Activated gamma-delta T cell treated with anti-CD3 and anti-CD28 coated beads, Interleukin-2, amount 50 U/mL, for 16 hours (primary cell): ENCODE results near the gene SLC10A7.
"Not testable (repeated sequence)": the region's sequence is repeated elsewhere in the genome, so short reads cannot be mapped to it uniquely, and the experiment has no call there.

Source experiments
- DNase-seq: peaks from one replicate; pipeline ENCODE4 v3.0.0-alpha.2; 2020; ENCODE audit warnings: low read depth

The SLC10A7 gene

GRCh38 chr4:146350114-146350513 is 171.6 kb downstream of the SLC10A7 start:
- DNase-seq: not testable (repeated sequence)

GRCh38 chr4:146349306-146349705 is 172.4 kb downstream of the SLC10A7 start:
- no peak for DNase-seq

GRCh38 chr4:146347822-146348221 is 173.9 kb downstream of the SLC10A7 start:
- no peak for DNase-seq

- DNase-seq: no peak
These were observed 175.5 kb downstream of the SLC10A7 start for GRCh38 chr4:146346276-146346675.

GRCh38 chr4:146343776-146344175 is 178.0 kb downstream of the SLC10A7 start:
- no peak for DNase-seq

- no peak for DNase-seq
These were observed 178.5 kb downstream of the SLC10A7 start for GRCh38 chr4:146343199-146343598.

GRCh38 chr4:146342600-146343192 is 179.0 kb downstream of the SLC10A7 start:
- DNase-seq: no peak

- DNase-seq: no peak
These were observed 180.9 kb downstream of the SLC10A7 start for GRCh38 chr4:146340798-146341197.

GRCh38 chr4:146338512-146338911 is 183.2 kb downstream of the SLC10A7 start:
- DNase-seq: no peak

- no peak for DNase-seq
These were observed 185.3 kb downstream of the SLC10A7 start for GRCh38 chr4:146336410-146336807.

- no peak for DNase-seq
These were observed 185.9 kb downstream of the SLC10A7 start for GRCh38 chr4:146335763-146336409.

GRCh38 chr4:146334862-146335449 is 186.8 kb downstream of the SLC10A7 start:
- no peak for DNase-seq

- DNase-seq: no peak
These were observed 187.9 kb downstream of the SLC10A7 start for GRCh38 chr4:146333895-146334262.

GRCh38 chr4:146333187-146333894 is 188.4 kb downstream of the SLC10A7 start:
- DNase-seq: no peak

GRCh38 chr4:146330392-146330791 is 191.3 kb downstream of the SLC10A7 start:
- no peak for DNase-seq

- no peak for DNase-seq
These were observed 192.6 kb downstream of the SLC10A7 start for GRCh38 chr4:146329050-146329716.

- no peak for DNase-seq
These were observed 193.7 kb downstream of the SLC10A7 start for GRCh38 chr4:146327859-146328650.

GRCh38 chr4:146318894-146319293 is 202.8 kb downstream of the SLC10A7 start:
- DNase-seq: no peak

- no peak for DNase-seq
These were observed 204.0 kb downstream of the SLC10A7 start for GRCh38 chr4:146317783-146318182.

GRCh38 chr4:146315184-146315583 is 206.6 kb downstream of the SLC10A7 start:
- no peak for DNase-seq

GRCh38 chr4:146311238-146311970 is 210.3 kb downstream of the SLC10A7 start:
- DNase-seq: no peak
